ENCODE measurements around the gene GRXCR2. TPM values are rescaled to one million over a fixed set of nuclear protein-coding genes. Genes with fewer than 3 reads are reported as not detected.
A peak's percentile ranks its signal among the peaks of the same experiment; 100 is the strongest.

The GRXCR2 gene
- total RNA-seq, 1 donor = 0.09 TPM

DNA sequence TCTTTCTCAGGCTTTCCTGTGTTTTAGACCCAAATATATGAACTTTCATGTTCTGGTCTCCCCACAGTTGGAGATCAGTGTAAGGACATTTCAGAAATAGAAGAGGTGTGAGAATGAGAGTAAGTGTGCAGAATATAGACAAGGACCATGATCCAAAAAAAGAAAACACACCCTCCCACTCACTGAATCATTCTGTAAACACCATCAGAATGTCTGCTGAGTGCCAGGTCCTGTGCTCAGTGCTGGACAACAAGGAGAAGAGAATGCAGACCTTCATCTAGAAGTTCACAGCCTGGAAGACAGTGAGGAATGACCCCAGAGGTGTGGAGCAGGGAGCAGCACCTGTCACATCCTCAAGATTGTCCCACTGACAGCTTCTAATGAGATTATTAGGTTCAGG, 44.5 kb upstream of the GRXCR2 start:
- no peak overlapping the region for H3K4me3 ChIP-seq (ENCODE audit: low read depth, low read length)
- TF ChIP-seq, protein P1, sequence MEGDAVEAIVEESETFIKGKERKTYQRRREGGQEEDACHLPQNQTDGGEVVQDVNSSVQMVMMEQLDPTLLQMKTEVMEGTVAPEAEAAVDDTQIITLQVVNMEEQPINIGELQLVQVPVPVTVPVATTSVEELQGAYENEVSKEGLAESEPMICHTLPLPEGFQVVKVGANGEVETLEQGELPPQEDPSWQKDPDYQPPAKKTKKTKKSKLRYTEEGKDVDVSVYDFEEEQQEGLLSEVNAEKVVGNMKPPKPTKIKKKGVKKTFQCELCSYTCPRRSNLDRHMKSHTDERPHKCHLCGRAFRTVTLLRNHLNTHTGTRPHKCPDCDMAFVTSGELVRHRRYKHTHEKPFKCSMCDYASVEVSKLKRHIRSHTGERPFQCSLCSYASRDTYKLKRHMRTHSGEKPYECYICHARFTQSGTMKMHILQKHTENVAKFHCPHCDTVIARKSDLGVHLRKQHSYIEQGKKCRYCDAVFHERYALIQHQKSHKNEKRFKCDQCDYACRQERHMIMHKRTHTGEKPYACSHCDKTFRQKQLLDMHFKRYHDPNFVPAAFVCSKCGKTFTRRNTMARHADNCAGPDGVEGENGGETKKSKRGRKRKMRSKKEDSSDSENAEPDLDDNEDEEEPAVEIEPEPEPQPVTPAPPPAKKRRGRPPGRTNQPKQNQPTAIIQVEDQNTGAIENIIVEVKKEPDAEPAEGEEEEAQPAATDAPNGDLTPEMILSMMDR (IDR thresholded peaks at IDR 0.05; ENCODE audit: insufficient read depth, low read length) = no peak
- peak; percentile 45 for DNase-seq (ENCODE audit: low read depth)

DNA sequence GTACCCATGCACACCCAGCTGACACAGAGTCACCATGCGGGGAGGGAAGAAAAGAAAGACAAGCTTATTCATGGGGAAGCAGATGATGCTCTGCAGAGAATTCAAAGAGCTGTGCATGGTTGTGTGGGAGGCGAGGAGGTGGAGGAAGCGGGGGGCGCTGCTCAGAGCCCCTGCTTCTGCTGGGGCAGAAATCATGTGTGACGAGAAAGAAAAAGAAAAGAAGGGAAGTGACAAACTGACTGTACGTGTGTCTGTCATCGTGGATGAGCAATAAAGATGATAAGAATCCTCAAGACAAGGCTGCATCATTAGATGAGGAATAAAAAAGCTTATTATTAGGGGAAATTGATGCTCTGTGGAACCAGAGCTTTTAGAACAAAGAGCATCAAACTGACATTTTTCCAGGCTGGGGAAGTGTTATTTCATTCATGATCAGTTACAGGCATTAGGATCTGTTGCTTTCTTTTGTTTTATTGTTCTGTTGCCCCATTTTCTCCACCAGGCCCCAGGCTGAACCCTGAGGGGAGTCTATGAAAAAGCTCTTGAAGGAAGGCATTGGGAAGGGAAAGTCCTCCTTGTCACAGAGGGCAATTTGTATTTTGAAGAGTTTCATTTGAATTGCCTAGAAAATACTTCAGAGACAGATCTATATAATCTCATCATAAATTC, 43.3 kb upstream of the GRXCR2 start:
- H3K4me3 ChIP-seq (ENCODE audit: low read depth, low read length) = no peak overlapping the region

GRCh38 chr5:145913701-145914100, 40.9 kb upstream of the GRXCR2 start:
- TF ChIP-seq, protein P1 (IDR thresholded peaks at IDR 0.05; ENCODE audit: insufficient read depth, low read length) = no peak
- no peak for DNase-seq (ENCODE audit: low read depth)
- no peak overlapping the region for H3K4me3 ChIP-seq (ENCODE audit: low read depth, low read length)

More for the DNA sequence above, 43.3 kb upstream of the GRXCR2 start:
- TF ChIP-seq, protein P1 (IDR thresholded peaks at IDR 0.05; ENCODE audit: insufficient read depth, low read length) = no peak
- no peak for DNase-seq (ENCODE audit: low read depth)

DNA sequence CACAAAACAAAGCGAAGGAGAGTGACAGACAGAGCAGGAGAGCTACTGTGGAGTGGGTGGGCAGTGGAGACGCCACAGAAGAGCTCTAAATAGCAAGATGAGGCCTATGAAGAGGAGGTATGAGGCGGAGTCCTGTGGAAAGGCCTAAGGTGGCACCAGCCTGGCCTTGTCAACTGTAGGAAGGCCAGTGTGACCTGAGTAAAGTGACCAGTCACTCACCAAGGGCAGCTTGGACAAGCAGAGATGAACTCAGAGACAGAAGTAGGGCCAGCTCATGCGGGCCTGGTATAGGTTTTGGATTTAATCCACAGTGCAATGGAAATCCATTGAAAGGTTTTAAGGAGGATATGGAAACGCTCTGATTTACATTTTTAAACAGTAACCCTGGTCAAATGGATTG, 39.8 kb upstream of the GRXCR2 start:
- DNase-seq (ENCODE audit: low read depth) = no peak
- H3K4me3 ChIP-seq (ENCODE audit: low read depth, low read length) = no peak overlapping the region
- TF ChIP-seq, protein P1 (IDR thresholded peaks at IDR 0.05; ENCODE audit: insufficient read depth, low read length) = no peak

DNA sequence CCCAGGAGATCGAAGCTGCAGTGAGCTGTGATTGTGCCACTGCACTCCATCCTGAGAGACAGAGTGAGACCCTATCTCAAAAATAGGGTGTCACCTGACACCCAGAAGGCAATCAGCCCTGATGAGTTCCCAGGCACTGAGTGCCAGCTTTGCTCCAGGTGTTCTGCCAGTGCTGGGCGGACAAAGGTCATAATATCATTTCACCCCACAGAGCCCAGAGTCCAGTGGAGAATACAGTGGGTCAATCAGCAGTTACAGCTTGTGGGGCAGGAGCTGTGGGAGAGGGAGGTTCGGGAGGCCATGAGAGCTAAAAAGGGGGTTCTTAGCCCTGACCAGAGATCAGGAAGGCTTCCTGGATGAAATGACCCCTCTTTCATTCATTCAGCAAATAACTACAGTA, 39.2 kb upstream of the GRXCR2 start:
- no peak for DNase-seq (ENCODE audit: low read depth)
- H3K4me3 ChIP-seq (ENCODE audit: low read depth, low read length) = no peak overlapping the region
- TF ChIP-seq, protein P1 (IDR thresholded peaks at IDR 0.05; ENCODE audit: insufficient read depth, low read length) = no peak

GRCh38 chr5:145911164-145911563, 38.4 kb upstream of the GRXCR2 start:
- DNase-seq (ENCODE audit: low read depth) = no peak
- TF ChIP-seq, protein P1 (IDR thresholded peaks at IDR 0.05; ENCODE audit: insufficient read depth, low read length) = no peak
- H3K4me3 ChIP-seq (ENCODE audit: low read depth, low read length) = no peak overlapping the region
